Testis (tissue), 3 donors: Measurements from ENCODE around the gene OR52N1. TPM values are rescaled to one million over a fixed set of nuclear protein-coding genes. Genes with fewer than 3 reads are reported as not detected.

ENCODE experiments used
- DNase-seq: peaks from one replicate; pipeline ENCODE4 v3.0.0-alpha.2; 2019
- H3K27ac ChIP-seq, 2 donors: fragments of 200-600 bp; sonication (generic); one replicate each; pipeline ENCODE4 v1.5.1; 2019
- H3K27me3 ChIP-seq: fragments of 200-600 bp; sonication (generic); one replicate; pipeline ENCODE4 v1.5.1; 2019
- H3K36me3 ChIP-seq: fragments of 200-600 bp; sonication (generic); one replicate; pipeline ENCODE4 v1.5.1; 2017; ENCODE audit warnings: low read depth; ENCODE audit errors: missing control alignments
- H3K4me1 ChIP-seq: fragments of 200-600 bp; sonication (generic); one replicate; pipeline ENCODE4 v1.5.1; 2019
- H3K4me3 ChIP-seq, 2 donors: fragments of 200-600 bp; sonication (generic); one replicate each; pipeline ENCODE4 v1.5.1; 2017 to 2019
- H3K9me3 ChIP-seq: fragments of 200-600 bp; sonication (generic); one replicate; pipeline ENCODE4 v1.5.1; 2017
- CTCF ChIP-seq, 3 experiments: fragments of 450-650 bp in 2 of 3; fragments of 200-600 bp in 1 of 3; sonication (generic) in 1 of 3; IDR thresholded peaks; one replicate each; pipeline ENCODE4 v1.5.1; 2016 to 2019; ENCODE audit warnings: antibody characterized with exemption in 3 of 3, mild to moderate bottlenecking in 2 of 3, moderate library complexity in 1 of 3
- POLR2A ChIP-seq: fragments of 450-650 bp; IDR thresholded peaks from one replicate; pipeline ENCODE4 v1.6.1; 2017; ENCODE audit warnings: antibody characterized with exemption, mild to moderate bottlenecking, moderate library complexity
- WGBS, 2 donors: methylation state at CpG; one replicate each; pipeline ENCODE4 v1.1.5; 2018; 5-methylcytosine and 5-hydroxymethylcytosine counted together
- intact Hi-C: fragments of 100-400 bp; cut with DNase I; formaldehyde crosslinking; loops from one replicate; pipeline ENCODE4 v1.15.1; 2023; ENCODE audit warnings: low total_unique reads
- polyA plus RNA-seq: library from polyadenylated mRNA; stranded (reverse); fragments of 350-450 nt; fragmentation: Illumina TruSeq; extraction: RNeasy Lipid Tissue Mini Kit (QIAGEN cat#74804); gene quantifications from one replicate; pipeline ENCODE4 v1.2.3, GENCODE V29; 2014; ENCODE audit warnings: low read depth, low replicate concordance; ENCODE audit not compliant: insufficient read depth
- total RNA-seq, 2 donors: library from RNA; depleted of rRNA; stranded (reverse); fragments of >200 nt; gene quantifications; one replicate each; pipeline ENCODE4 v1.2.3, GENCODE V29; 2016

The OR52N1 gene
- total and polyA plus RNA-seq, 3 donors from 2014 or later: 1.6 to 1.7 TPM; not detected in 1

- Histone ChIP-seq H3K36me3 (no peaks in the 10 kb centered on the region), H3K27ac (no peak overlapping the region), H3K9me3 (no peaks in the 10 kb centered on the region), H3K27me3 (no peaks in the 10 kb centered on the region), H3K4me1 (no peaks in the 10 kb centered on the region), H3K4me3 (no peak overlapping the region)
- TF ChIP-seq POLR2A: no peak
- no peak for TF ChIP-seq CTCF (IDR thresholded peaks at IDR 0.05)
- WGBS, 2 donors: 75 to 88% methylated on average over 6 of the region's 6 CpGs
- intact Hi-C loops: no loop called here
- DNase-seq: no peak
Observed at GRCh38 chr11:5737670-5738392, 53.2 kb downstream of the OR52N1 start.

- no peaks in the 10 kb centered on the region for H3K36me3 ChIP-seq
- no peaks in the 10 kb centered on the region for H3K9me3 ChIP-seq
- no peak for DNase-seq
- intact Hi-C loops: no loop called here
- H3K4me1 ChIP-seq: no peaks in the 10 kb centered on the region
- no peak overlapping the region for H3K27ac ChIP-seq
- no peak overlapping the region for H3K4me3 ChIP-seq
- TF ChIP-seq CTCF (IDR thresholded peaks at IDR 0.05) (no peak), POLR2A (no peak)
- no peaks in the 10 kb centered on the region for H3K27me3 ChIP-seq
Observed at GRCh38 chr11:5737091-5737490, 54.0 kb downstream of the OR52N1 start.

Other genes starting within 250 kb of the OR52N1 start
- 1 to 10 TPM; 1.4 to 1.9 TPM for gene OR52H1, start 242.7 kb downstream of the OR52N1 start, total RNA-seq
- gene OR52H1, start 242.7 kb downstream of the OR52N1 start, polyA plus RNA-seq: not detected
- not detected for gene OR52B6, start 210.4 kb downstream of the OR52N1 start, total RNA-seq
- not detected for gene OR52B6, start 210.4 kb downstream of the OR52N1 start, polyA plus RNA-seq
- 10 to 100 TPM in 1 of 2 donors, 1 to 10 TPM in 1; 9.1 to 10.6 TPM for gene TRIM6, start 194.6 kb downstream of the OR52N1 start, total RNA-seq
- gene TRIM6, start 194.6 kb downstream of the OR52N1 start, polyA plus RNA-seq: 20.9 TPM
- gene TRIM34, start 166.3 kb downstream of the OR52N1 start, total RNA-seq: 1 to 10 TPM; 6.5 to 7.6 TPM
- gene TRIM34, start 166.3 kb downstream of the OR52N1 start, polyA plus RNA-seq: 6.5 TPM
- gene TRIM5, start 106.2 kb downstream of the OR52N1 start, total RNA-seq: 10 to 100 TPM; 10.8 to 16.2 TPM
- gene TRIM5, start 106.2 kb downstream of the OR52N1 start, polyA plus RNA-seq: 8.8 TPM
- 10 to 100 TPM; 25.0 to 30.3 TPM for gene TRIM22, start 101.5 kb downstream of the OR52N1 start, total RNA-seq
- gene TRIM22, start 101.5 kb downstream of the OR52N1 start, polyA plus RNA-seq: 25.0 TPM
- under 1 TPM; 0.16 to 0.25 TPM for gene OR56B1, start 54.8 kb downstream of the OR52N1 start, total RNA-seq
- not detected for gene OR56B1, start 54.8 kb downstream of the OR52N1 start, polyA plus RNA-seq
- gene OR52N4, start 37.0 kb downstream of the OR52N1 start, total RNA-seq: 1 to 10 TPM in 1 of 2 donors, not detected in 1; 1.1 TPM
- 0.44 TPM for gene OR52N4, start 37.0 kb downstream of the OR52N1 start, polyA plus RNA-seq
- gene OR52N5, start 7.9 kb downstream of the OR52N1 start, total RNA-seq: 1 to 10 TPM; 2.0 to 2.5 TPM
- gene OR52N5, start 7.9 kb downstream of the OR52N1 start, polyA plus RNA-seq: not detected
- not detected for gene OR52N2, start 17.7 kb upstream of the OR52N1 start, total RNA-seq
- 0.44 TPM for gene OR52N2, start 17.7 kb upstream of the OR52N1 start, polyA plus RNA-seq
- 1 to 10 TPM; 1.2 to 1.4 TPM for gene OR52E6, start 50.6 kb upstream of the OR52N1 start, total RNA-seq
- not detected for gene OR52E6, start 50.6 kb upstream of the OR52N1 start, polyA plus RNA-seq
- gene OR52E8, start 66.4 kb upstream of the OR52N1 start, total RNA-seq: 1 to 10 TPM; 3.0 to 4.6 TPM
- gene OR52E8, start 66.4 kb upstream of the OR52N1 start, polyA plus RNA-seq: not detected
- gene OR52E4, start 89.4 kb upstream of the OR52N1 start, total RNA-seq: not detected
- gene OR52E4, start 89.4 kb upstream of the OR52N1 start, polyA plus RNA-seq: not detected
- not detected for gene OR52E5, start 101.9 kb upstream of the OR52N1 start, total RNA-seq
- gene OR52E5, start 101.9 kb upstream of the OR52N1 start, polyA plus RNA-seq: not detected
- 1 to 10 TPM in 1 of 2 donors, under 1 TPM in 1; 0.87 to 1.0 TPM for gene OR56A3, start 151.0 kb upstream of the OR52N1 start, total RNA-seq
- 0.90 TPM for gene OR56A3, start 151.0 kb upstream of the OR52N1 start, polyA plus RNA-seq
- gene OR56A5, start 177.2 kb upstream of the OR52N1 start, total RNA-seq: not detected
- not detected for gene OR56A5, start 177.2 kb upstream of the OR52N1 start, polyA plus RNA-seq
- gene OR52L1, start 195.7 kb upstream of the OR52N1 start, total RNA-seq: under 1 TPM in 1 of 2 donors, not detected in 1; 0.79 TPM
- not detected for gene OR52L1, start 195.7 kb upstream of the OR52N1 start, polyA plus RNA-seq
- under 1 TPM in 1 of 2 donors, not detected in 1; 0.55 TPM for gene OR56A4, start 215.7 kb upstream of the OR52N1 start, total RNA-seq
- gene OR56A4, start 215.7 kb upstream of the OR52N1 start, polyA plus RNA-seq: not detected
- under 1 TPM; 0.06 to 0.16 TPM for gene OR56A1, start 239.5 kb upstream of the OR52N1 start, total RNA-seq
- gene OR56A1, start 239.5 kb upstream of the OR52N1 start, polyA plus RNA-seq: not detected